ENCODE results near the gene PARN.

Gene PARN

GRCh38 chr16:14486520-14487303, 143.3 kb downstream of the PARN start:
- FAIRE-seq (peak; percentile 100), DNase-seq (ENCODE audit: insufficient read length, low spot score) (no peak)
- TF ChIP-seq TAF1 (IDR thresholded peaks at IDR 0.05; ENCODE audit: low read depth, low read length), result no peak
- no peak for TF ChIP-seq SPI1 (IDR thresholded peaks at IDR 0.05; ENCODE audit: low read depth, low read length)
- TF ChIP-seq POU2F2 (IDR thresholded peaks at IDR 0.05; ENCODE audit: low read depth, low read length), result no peak
- no peak for TF ChIP-seq PAX5 (IDR thresholded peaks at IDR 0.05; ENCODE audit: insufficient read depth, low read length, severe bottlenecking)
- TF ChIP-seq POLR2AphosphoS5 (IDR thresholded peaks at IDR 0.05; ENCODE audit: low read depth, low read length), result no peak
- no peak for TF ChIP-seq POLR2A (IDR thresholded peaks at IDR 0.05; ENCODE audit: low read depth, low read length)

GRCh38 chr16:14485811-14486519, 144.1 kb downstream of the PARN start:
- DNase-seq (ENCODE audit: insufficient read length, low spot score) (no peak), FAIRE-seq (no peak)
- TF ChIP-seq PAX5 (IDR thresholded peaks at IDR 0.05; ENCODE audit: insufficient read depth, low read length, severe bottlenecking), result no peak
- no peak for TF ChIP-seq SPI1 (IDR thresholded peaks at IDR 0.05; ENCODE audit: low read depth, low read length)
- no peak for TF ChIP-seq POLR2AphosphoS5 (IDR thresholded peaks at IDR 0.05; ENCODE audit: low read depth, low read length)
- no peak for TF ChIP-seq TAF1 (IDR thresholded peaks at IDR 0.05; ENCODE audit: low read depth, low read length)
- no peak for TF ChIP-seq POU2F2 (IDR thresholded peaks at IDR 0.05; ENCODE audit: low read depth, low read length)
- TF ChIP-seq POLR2A (IDR thresholded peaks at IDR 0.05; ENCODE audit: low read depth, low read length), result no peak

GRCh38 chr16:14485121-14485551, 144.9 kb downstream of the PARN start:
- no peak for DNase-seq (ENCODE audit: insufficient read length, low spot score)
- no peak for FAIRE-seq
- TF ChIP-seq POLR2AphosphoS5 (IDR thresholded peaks at IDR 0.05; ENCODE audit: low read depth, low read length) (no peak), POU2F2 (IDR thresholded peaks at IDR 0.05; ENCODE audit: low read depth, low read length) (no peak)

- TF ChIP-seq SPI1 (IDR thresholded peaks at IDR 0.05; ENCODE audit: low read depth, low read length) (no peak), TAF1 (IDR thresholded peaks at IDR 0.05; ENCODE audit: low read depth, low read length) (no peak), POU2F2 (IDR thresholded peaks at IDR 0.05; ENCODE audit: low read depth, low read length) (no peak), PAX5 (IDR thresholded peaks at IDR 0.05; ENCODE audit: insufficient read depth, low read length, severe bottlenecking) (no peak), POLR2AphosphoS5 (IDR thresholded peaks at IDR 0.05; ENCODE audit: low read depth, low read length) (no peak), POLR2A (IDR thresholded peaks at IDR 0.05; ENCODE audit: low read depth, low read length) (no peak)
- DNase-seq (ENCODE audit: insufficient read length, low spot score) (no peak), FAIRE-seq (no peak)
Observed at GRCh38 chr16:14483819-14484385, 146.2 kb downstream of the PARN start.

GRCh38 chr16:14476183-14476582, 153.9 kb downstream of the PARN start:
- TF ChIP-seq TAF1 (IDR thresholded peaks at IDR 0.05; ENCODE audit: low read depth, low read length) (no peak), POU2F2 (IDR thresholded peaks at IDR 0.05; ENCODE audit: low read depth, low read length) (no peak), SPI1 (IDR thresholded peaks at IDR 0.05; ENCODE audit: low read depth, low read length) (no peak), POLR2AphosphoS5 (IDR thresholded peaks at IDR 0.05; ENCODE audit: low read depth, low read length) (no peak), POLR2A (IDR thresholded peaks at IDR 0.05; ENCODE audit: low read depth, low read length) (no peak), PAX5 (IDR thresholded peaks at IDR 0.05; ENCODE audit: insufficient read depth, low read length, severe bottlenecking) (no peak)
- DNase-seq (ENCODE audit: insufficient read length, low spot score), result no peak
- FAIRE-seq, result no peak

- no peak for FAIRE-seq
- DNase-seq (ENCODE audit: insufficient read length, low spot score), result no peak
- TF ChIP-seq POLR2A (IDR thresholded peaks at IDR 0.05; ENCODE audit: low read depth, low read length) (no peak), SPI1 (IDR thresholded peaks at IDR 0.05; ENCODE audit: low read depth, low read length) (no peak), TAF1 (IDR thresholded peaks at IDR 0.05; ENCODE audit: low read depth, low read length) (no peak), PAX5 (IDR thresholded peaks at IDR 0.05; ENCODE audit: insufficient read depth, low read length, severe bottlenecking) (no peak), POU2F2 (IDR thresholded peaks at IDR 0.05; ENCODE audit: low read depth, low read length) (no peak), POLR2AphosphoS5 (IDR thresholded peaks at IDR 0.05; ENCODE audit: low read depth, low read length) (no peak)
Observed at GRCh38 chr16:14475370-14476139, 154.5 kb downstream of the PARN start.

- FAIRE-seq, result no peak
- DNase-seq (ENCODE audit: insufficient read length, low spot score), result no peak
- TF ChIP-seq SPI1 (IDR thresholded peaks at IDR 0.05; ENCODE audit: low read depth, low read length) (no peak), POLR2A (IDR thresholded peaks at IDR 0.05; ENCODE audit: low read depth, low read length) (no peak), POU2F2 (IDR thresholded peaks at IDR 0.05; ENCODE audit: low read depth, low read length) (no peak), TAF1 (IDR thresholded peaks at IDR 0.05; ENCODE audit: low read depth, low read length) (no peak), POLR2AphosphoS5 (IDR thresholded peaks at IDR 0.05; ENCODE audit: low read depth, low read length) (no peak), PAX5 (IDR thresholded peaks at IDR 0.05; ENCODE audit: insufficient read depth, low read length, severe bottlenecking) (no peak)
Observed at GRCh38 chr16:14473488-14473887, 156.6 kb downstream of the PARN start.

GRCh38 chr16:14472357-14472756, 157.7 kb downstream of the PARN start:
- no peak for FAIRE-seq
- DNase-seq (ENCODE audit: insufficient read length, low spot score), result no peak
- TF ChIP-seq POU2F2 (IDR thresholded peaks at IDR 0.05; ENCODE audit: low read depth, low read length), result no peak
- no peak for TF ChIP-seq POLR2AphosphoS5 (IDR thresholded peaks at IDR 0.05; ENCODE audit: low read depth, low read length)
- no peak for TF ChIP-seq SPI1 (IDR thresholded peaks at IDR 0.05; ENCODE audit: low read depth, low read length)
- TF ChIP-seq PAX5 (IDR thresholded peaks at IDR 0.05; ENCODE audit: insufficient read depth, low read length, severe bottlenecking), result no peak
- TF ChIP-seq POLR2A (IDR thresholded peaks at IDR 0.05; ENCODE audit: low read depth, low read length), result no peak
- TF ChIP-seq TAF1 (IDR thresholded peaks at IDR 0.05; ENCODE audit: low read depth, low read length), result no peak
